Fibroblast of lung (primary cell): ENCODE results near the gene CELF2. TPM values are rescaled to one million over a fixed set of nuclear protein-coding genes. Genes with fewer than 3 reads are reported as not detected.

Experiments
- DNase-seq, 2 donors: peaks; one replicate each; pipeline versions ENCODE4 v3.0.0 to v3.0.0-alpha.2; 2010; ENCODE audit warnings: low read depth in 2 of 2
- H2AFZ ChIP-seq: 2 replicates; pipeline ENCODE4 v1.5.1; 2012; ENCODE audit warnings: low read length, control low read depth, inconsistent platforms
- H3K27ac ChIP-seq: 2 replicates; pipeline ENCODE4 v1.5.1; 2011; ENCODE audit warnings: low read length, control low read depth; ENCODE audit not compliant: insufficient read depth
- H3K27me3 ChIP-seq: 2 replicates; pipeline ENCODE4 v1.5.1; 2011; ENCODE audit warnings: mild to moderate bottlenecking, low read length; ENCODE audit not compliant: control insufficient read depth, insufficient read depth
- H3K36me3 ChIP-seq: 2 replicates; pipeline ENCODE4 v1.5.1; 2011; ENCODE audit warnings: low read length; ENCODE audit not compliant: control insufficient read depth, insufficient read depth
- H3K4me1 ChIP-seq: 2 replicates; pipeline ENCODE4 v1.5.1; 2011; ENCODE audit warnings: low read length; ENCODE audit not compliant: control insufficient read depth, insufficient read depth; ENCODE audit errors: extremely low read depth
- H3K4me2 ChIP-seq: 2 replicates; pipeline ENCODE4 v1.5.1; 2011; ENCODE audit warnings: low read length, control low read depth; ENCODE audit not compliant: insufficient read depth; ENCODE audit errors: extremely low read depth
- H3K4me3 ChIP-seq, 4 experiments: fragments of 200-600 bp in 1 of 4; sonication (generic) in 1 of 4; replicated peaks in 1 of 4; 2 replicates each; pipeline ENCODE4 v1.5.1; 2011 to 2016; ENCODE audit warnings: low read length in 4 of 4, low read depth in 3 of 4, mild to moderate bottlenecking in 3 of 4, control low read depth in 2 of 4, inconsistent platforms in 1 of 4, mixed read lengths in 1 of 4; ENCODE audit not compliant: insufficient read depth in 1 of 4; ENCODE audit errors: control extremely low read depth in 1 of 4
- H3K79me2 ChIP-seq: 2 replicates; pipeline ENCODE4 v1.5.1; 2012; ENCODE audit warnings: mild to moderate bottlenecking, low read length, inconsistent platforms; ENCODE audit not compliant: control insufficient read depth, insufficient read depth
- H3K9ac ChIP-seq: 2 replicates; pipeline ENCODE4 v1.5.1; 2011; ENCODE audit warnings: mild to moderate bottlenecking, low read length, control low read depth; ENCODE audit not compliant: insufficient read depth
- H3K9me3 ChIP-seq: 2 replicates; pipeline ENCODE4 v1.5.1; 2012; ENCODE audit warnings: low read depth, low read length; ENCODE audit not compliant: control insufficient read depth, insufficient read depth
- H4K20me1 ChIP-seq: 2 replicates; pipeline ENCODE4 v1.5.1; 2011; ENCODE audit warnings: low read length; ENCODE audit not compliant: control insufficient read depth, insufficient read depth; ENCODE audit errors: extremely low read depth
- CTCF ChIP-seq, 2 donors: IDR thresholded peaks in 1 of 2; conservative IDR thresholded peaks in 1 of 2; 1 replicate in 1 of 2; 2 replicates in 1 of 2; pipeline ENCODE4 v1.5.1; 2011 to 2012; ENCODE audit warnings: low read length in 2 of 2, control low read depth in 1 of 2, inconsistent platforms in 1 of 2, low read depth in 1 of 2, mild to moderate bottlenecking in 1 of 2
- EZH2 ChIP-seq: IDR thresholded peaks from 2 replicates; pipeline ENCODE4 v1.5.1; 2012; ENCODE audit warnings: low read length, control low read depth, mild to moderate bottlenecking; ENCODE audit errors: missing control alignments
- polyA plus RNA-seq, 2 donors: library from polyadenylated mRNA; depleted of rRNA in 1 of 2; stranded (reverse) in 1 of 2; unstranded in 1 of 2; fragments of >200 nt; gene quantifications; 2 replicates each; pipeline ENCODE4 v1.2.1, GENCODE V29; 2011 to 2012; ENCODE audit warnings: missing spikeins in 1 of 2
- total RNA-seq: library from RNA; depleted of rRNA; stranded (reverse); fragments of >200 nt; gene quantifications from 2 replicates; pipeline ENCODE4 v1.2.1, GENCODE V29; 2014

CELF2 gene
- total and polyA plus RNA-seq, 2 donors (not counting 1 experiment from before 2014, with no cell fraction given), result 16.9 to 25.1 TPM

GRCh38 chr10:11270858-11271179, 253.1 kb downstream of the CELF2 start:
- no peaks in the 10 kb centered on the region for H4K20me1 ChIP-seq
- no peak overlapping the region for H3K4me2 ChIP-seq
- H3K4me1 ChIP-seq, result no peaks in the 10 kb centered on the region
- H3K27ac ChIP-seq, result no peak overlapping the region
- no peak for DNase-seq
- TF ChIP-seq CTCF (conservative IDR thresholded peaks at IDR 0.05 in 1 of 2, IDR thresholded peaks at IDR 0.05 in 1 of 2; ENCODE audit: low read depth in 1 of 2, low read length in 2 of 2), result no peak
- TF ChIP-seq EZH2, result no peak
- no peaks in the 10 kb centered on the region for H3K9me3 ChIP-seq
- no peaks in the 10 kb centered on the region for H3K79me2 ChIP-seq
- H3K36me3 ChIP-seq, result peaks cover 1% of the 10 kb centered on the region
- no peak overlapping the region for H2AFZ ChIP-seq
- no peak overlapping the region for H3K9ac ChIP-seq
- H3K27me3 ChIP-seq, result no peaks in the 10 kb centered on the region
- no peak overlapping the region for H3K4me3 ChIP-seq

- DNase-seq, result no peak
- no peaks in the 10 kb centered on the region for H3K79me2 ChIP-seq
- H3K9me3 ChIP-seq, result no peaks in the 10 kb centered on the region
- no peak overlapping the region for H2AFZ ChIP-seq
- no peak for TF ChIP-seq CTCF (conservative IDR thresholded peaks at IDR 0.05 in 1 of 2, IDR thresholded peaks at IDR 0.05 in 1 of 2; ENCODE audit: low read depth in 1 of 2, low read length in 2 of 2)
- no peak for TF ChIP-seq EZH2
- H3K36me3 ChIP-seq, result peaks cover 1% of the 10 kb centered on the region
- H3K27ac ChIP-seq, result no peak overlapping the region
- H3K4me3 ChIP-seq, result no peak overlapping the region
- H4K20me1 ChIP-seq, result no peaks in the 10 kb centered on the region
- no peak overlapping the region for H3K9ac ChIP-seq
- H3K27me3 ChIP-seq, result no peaks in the 10 kb centered on the region
- no peaks in the 10 kb centered on the region for H3K4me1 ChIP-seq
- no peak overlapping the region for H3K4me2 ChIP-seq
These were observed 255.3 kb downstream of the CELF2 start for GRCh38 chr10:11272915-11273389.

- H3K27me3 ChIP-seq, result no peaks in the 10 kb centered on the region
- no peaks in the 10 kb centered on the region for H3K79me2 ChIP-seq
- H4K20me1 ChIP-seq, result no peaks in the 10 kb centered on the region
- TF ChIP-seq CTCF (conservative IDR thresholded peaks at IDR 0.05 in 1 of 2, IDR thresholded peaks at IDR 0.05 in 1 of 2; ENCODE audit: low read depth in 1 of 2, low read length in 2 of 2), result no peak
- TF ChIP-seq EZH2, result no peak
- no peak overlapping the region for H3K9ac ChIP-seq
- H3K4me1 ChIP-seq, result no peaks in the 10 kb centered on the region
- H3K9me3 ChIP-seq, result no peaks in the 10 kb centered on the region
- no peak overlapping the region for H3K27ac ChIP-seq
- no peak overlapping the region for H3K4me3 ChIP-seq
- H3K36me3 ChIP-seq, result peaks cover 1% of the 10 kb centered on the region
- H3K4me2 ChIP-seq, result no peak overlapping the region
- no peak overlapping the region for H2AFZ ChIP-seq
- no peak for DNase-seq
These were observed 256.8 kb downstream of the CELF2 start for GRCh38 chr10:11274452-11274851.
